NCI-H2107 treated with DMSO at 0.1 percent for 48 hours (cell line): ENCODE measurements around the gene S100P.
"Not testable (repeated sequence)": the region's sequence is repeated elsewhere in the genome, so short reads cannot be mapped to it uniquely, and the experiment has no call there.

Experiments
- DNase-seq: peaks from one replicate; lab custom pipeline; 2025; ENCODE audit not compliant: unreplicated experiment; lab: John Stamatoyannopoulos, UW

Gene S100P

DNA sequence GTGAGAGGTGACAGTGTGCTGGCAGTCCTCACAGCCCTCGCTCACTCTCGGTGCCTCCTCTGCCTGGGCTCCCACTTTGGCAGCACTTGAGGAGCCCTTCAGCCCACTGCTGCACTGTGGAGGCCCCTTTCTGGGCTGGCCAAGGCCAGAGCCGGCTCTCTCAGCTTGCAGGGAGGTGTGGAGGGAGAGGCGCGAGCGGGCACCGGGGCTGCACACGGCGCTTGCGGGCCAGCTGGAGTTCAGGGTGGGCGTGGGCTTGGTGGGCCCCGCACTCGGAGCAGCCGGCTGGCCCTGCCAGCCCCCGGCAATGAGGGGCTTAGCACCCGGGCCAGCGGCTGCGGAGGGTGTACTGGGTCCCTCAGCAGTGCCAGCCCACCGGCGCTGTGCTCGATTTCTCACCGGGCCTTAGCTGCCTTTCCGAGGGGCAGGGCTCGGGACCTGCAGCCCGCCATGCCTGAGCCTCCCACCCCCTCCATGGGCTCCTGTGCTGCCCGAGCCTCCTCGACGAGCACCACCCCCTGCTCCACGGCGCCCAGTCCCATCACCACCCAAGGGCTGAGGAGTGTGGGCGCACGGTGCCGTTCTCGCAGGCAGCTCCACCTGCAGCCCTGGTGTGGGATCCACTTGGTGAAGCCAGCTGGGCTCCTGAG is 21.0 kb upstream of the S100P start:
- not testable (repeated sequence) for DNase-seq

DNA sequence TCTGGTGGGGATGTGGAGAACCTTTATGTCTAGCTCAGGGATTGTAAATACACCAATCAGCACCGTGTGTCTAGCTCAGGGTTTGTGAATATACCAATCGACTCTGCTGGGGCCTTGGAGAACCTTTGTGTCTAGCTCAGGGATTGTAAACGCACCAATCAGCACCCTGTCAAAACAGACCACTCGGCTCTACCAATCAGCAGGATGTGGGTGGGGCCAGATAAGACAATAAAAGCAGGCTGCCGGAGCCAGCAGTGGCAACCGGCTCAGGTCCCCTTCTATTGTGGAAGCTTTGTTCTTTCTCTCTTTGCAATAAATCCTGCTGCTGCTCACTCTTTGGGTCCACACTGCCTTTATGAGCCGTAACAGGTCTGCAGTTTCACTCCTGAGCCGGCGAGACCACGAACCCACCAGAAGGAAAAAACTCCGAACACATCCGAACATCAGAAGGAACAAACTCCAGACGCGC is 20.5 kb upstream of the S100P start:
- DNase-seq, result not testable (repeated sequence)

DNA sequence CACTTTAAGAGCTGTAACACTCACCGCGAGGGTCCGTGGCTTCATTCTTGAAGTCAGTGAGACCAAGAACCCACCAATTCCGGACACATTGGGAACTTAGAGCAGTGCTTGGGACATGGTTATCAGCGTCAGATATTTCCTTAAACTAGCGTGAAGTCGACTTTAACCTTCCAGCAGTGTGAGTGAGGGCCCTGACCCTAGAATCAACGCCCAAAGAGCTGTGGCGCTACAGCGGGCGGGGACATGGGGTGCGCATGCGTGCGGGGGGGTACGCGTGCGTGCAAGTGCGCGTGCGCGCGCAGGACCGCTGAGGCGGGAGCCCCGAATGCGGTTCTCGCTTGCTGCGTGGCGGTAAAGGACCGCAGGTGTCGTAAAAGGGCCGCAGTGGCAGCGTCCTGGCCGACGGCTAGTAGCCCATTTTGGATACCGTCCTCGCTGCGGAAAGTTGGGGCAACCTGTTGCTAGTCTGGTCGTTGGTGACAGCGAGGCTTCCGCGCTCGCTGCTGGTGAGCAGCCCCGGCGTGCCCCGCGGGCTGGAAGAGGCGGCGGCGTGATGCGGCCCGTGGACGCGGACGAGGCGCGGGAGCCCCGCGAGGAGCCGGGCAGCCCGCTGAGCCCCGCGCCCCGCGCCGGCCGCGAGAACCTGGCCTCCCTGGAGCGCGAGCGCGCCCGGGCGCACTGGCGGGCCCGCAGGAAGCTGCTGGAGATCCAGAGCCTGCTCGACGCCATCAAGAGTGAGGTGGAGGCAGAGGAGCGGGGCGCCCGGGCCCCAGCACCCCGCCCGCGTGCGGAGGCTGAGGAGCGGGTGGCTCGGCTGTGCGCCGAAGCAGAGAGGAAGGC is 19.8 kb upstream of the S100P start:
- peak; percentile 55 for DNase-seq

DNA sequence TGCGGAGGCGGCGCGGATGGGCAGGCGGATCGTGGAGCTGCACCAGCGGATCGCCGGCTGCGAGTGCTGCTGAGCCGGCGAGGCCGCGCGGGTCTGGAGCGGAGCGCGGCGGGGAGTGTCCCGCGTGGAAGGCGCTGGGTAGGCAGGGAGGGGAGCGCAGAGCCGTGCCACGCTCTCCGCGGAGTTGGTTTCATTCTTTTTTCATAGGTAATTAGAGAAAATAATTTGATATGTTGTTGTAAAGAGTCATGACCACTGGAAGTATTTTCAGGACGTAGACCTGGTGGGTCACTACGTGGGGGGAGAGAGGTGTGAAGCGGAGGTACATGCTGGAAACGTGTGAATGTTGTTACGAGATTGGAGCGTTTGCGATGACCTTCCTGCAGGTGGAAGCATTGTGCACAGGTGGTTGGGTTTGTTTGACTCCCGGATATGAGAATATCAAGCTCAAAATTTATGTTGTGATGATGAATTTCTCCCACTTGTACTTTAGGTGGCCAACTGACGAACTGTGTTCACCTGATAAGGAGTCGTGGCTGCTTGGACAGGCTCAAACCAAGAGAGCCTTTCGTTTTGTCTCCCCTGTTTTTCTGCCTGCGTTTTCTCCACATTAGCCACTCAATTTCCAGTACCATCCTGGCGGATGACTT is 19.1 kb upstream of the S100P start:
- peak; percentile 40 for DNase-seq

DNA sequence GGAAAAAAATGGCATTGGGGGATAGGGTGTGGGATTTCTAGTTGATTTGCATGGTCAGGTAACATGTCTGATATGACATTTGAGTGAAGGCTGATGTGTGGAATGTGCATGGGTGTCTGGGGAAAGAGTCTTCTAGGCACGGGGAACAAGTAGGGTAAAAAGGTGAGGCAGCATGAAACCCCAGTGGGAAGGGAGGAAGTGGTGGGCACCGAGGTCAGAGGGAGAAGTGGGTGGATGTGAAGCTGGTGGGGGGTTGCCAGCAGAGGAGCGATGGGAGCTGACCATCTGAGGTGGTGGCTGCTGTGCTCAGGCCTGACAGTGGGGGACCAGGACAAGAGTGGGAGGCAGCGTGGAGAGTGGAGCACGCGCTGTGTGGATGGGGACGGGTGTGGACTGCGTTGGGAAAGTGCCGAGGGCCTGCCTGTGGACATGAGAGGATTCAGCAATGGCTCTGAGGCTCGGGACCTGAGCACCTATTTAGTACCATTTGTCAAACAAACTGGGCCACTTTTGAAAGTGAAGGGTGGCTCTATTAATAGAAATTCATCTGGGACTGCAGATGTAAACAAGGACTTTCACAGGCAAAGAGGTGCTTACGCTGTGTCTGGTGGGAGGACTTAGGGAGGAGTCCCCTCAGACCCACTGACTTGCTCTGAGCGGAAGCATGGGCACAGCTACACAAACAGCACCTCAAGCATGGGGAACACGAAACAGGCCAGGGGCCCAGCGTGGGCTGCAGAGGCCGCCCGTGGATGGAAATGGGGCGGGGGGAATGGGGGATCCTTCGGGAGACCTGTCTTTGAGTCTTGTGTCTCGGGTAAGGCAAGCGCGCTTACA is 16.7 kb upstream of the S100P start:
- no peak for DNase-seq

DNA sequence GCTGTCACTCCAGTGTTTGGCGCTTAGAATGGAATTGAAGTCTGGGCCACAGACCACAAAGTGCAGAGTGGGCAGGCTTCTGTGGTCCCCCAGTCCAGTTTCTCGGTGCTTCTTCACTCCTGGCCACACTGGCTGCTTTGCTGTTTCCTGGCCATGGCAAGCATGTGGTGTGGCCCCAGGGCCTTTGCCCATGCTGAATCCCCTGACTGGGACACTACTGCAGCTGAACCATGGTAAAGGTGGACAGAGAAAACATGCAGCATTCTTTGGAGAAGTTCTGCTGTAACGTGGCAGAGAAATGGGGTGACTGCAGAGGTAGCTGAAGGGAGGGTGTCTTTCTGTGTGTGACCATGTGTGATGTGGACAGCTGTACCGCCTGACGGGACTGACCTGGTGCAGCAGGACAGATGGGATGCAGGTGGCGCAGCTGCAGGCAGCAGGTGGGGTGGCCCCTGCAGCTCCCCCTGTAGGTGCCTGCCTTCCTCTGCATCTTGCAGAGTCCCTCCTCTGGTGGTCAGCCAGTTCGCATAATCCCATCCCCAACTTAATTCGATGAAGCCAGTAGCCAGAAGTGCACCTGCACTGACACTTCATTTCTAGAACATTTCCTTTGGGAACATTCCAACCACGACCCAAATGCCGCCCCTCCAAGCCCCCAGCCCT is 13.2 kb upstream of the S100P start:
- DNase-seq, result no peak

DNA sequence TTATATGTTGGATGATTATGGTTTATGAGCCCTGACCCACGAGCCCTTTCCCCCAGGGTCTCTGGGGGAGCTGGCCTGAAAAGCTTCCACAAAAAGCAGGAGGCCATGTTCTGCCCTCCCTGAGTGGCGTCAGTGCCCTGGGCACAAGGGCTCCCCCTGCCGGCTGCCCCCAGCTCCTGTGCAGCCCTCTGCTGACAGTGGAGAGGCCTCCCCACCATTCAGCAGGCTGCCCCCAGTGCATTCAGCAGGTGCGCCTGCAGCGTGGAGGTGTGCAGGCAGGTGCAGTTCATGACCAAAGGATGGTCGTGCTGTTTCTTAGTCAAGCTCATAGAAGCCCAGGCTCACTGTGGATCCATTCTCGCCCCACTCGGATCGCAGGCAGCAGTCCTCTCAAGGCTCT is 12.5 kb upstream of the S100P start:
- no peak for DNase-seq

DNA sequence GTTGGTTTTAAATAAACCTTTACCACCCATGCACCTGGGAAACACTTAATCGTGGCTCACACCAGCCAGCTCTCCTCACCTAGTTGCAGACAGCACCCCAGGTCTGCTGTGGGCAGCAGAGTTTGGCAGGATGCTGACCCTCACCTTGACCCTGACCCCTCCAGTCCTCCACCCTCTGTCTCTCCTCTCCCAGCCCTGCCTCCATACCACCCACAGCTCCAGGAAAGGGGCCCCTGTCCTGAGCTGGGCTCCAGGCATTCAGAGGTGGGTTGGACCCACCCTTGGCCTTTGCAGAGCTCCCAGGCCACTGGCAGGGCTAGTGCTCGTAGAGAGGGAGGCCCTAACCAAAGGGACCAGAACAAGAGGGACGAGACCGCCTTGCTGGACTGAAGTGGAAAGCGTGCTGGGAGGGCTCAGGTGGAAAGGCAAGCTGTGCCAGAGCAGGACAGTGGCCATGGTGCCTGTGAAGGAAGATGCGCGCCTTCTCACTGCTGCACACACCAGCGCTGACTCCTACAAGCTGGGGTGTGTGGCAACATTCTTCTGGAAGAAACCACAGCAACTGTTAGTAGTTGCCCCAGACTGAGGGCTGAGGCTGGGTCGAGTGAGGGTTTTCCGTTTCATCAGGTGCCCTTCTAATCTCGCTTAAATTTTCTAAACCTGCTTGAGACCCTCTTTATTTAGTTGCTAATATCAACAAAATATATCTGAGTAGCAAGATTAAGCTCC is 10.7 kb upstream of the S100P start:
- DNase-seq, result no peak

DNA sequence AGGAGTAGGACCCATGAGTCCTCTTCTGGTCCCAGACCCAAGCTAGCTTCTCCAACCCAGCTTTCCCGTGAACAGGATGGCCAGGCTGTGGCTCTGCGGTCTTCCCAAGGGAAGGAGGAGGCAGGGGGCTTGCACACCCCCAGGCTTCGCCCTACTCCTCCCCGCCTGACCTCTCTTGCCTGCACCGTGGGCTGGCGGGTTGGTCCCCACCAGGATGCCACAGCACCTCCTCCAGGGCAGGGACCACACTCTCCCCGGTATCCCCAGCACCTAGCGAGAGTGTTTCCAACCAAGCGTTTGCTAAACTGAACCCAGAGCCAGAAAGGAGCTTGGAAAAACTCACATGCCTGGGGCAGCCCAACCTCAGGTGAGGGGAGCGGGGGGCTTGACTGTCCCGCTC is 9.0 kb upstream of the S100P start:
- DNase-seq, result no peak

DNA sequence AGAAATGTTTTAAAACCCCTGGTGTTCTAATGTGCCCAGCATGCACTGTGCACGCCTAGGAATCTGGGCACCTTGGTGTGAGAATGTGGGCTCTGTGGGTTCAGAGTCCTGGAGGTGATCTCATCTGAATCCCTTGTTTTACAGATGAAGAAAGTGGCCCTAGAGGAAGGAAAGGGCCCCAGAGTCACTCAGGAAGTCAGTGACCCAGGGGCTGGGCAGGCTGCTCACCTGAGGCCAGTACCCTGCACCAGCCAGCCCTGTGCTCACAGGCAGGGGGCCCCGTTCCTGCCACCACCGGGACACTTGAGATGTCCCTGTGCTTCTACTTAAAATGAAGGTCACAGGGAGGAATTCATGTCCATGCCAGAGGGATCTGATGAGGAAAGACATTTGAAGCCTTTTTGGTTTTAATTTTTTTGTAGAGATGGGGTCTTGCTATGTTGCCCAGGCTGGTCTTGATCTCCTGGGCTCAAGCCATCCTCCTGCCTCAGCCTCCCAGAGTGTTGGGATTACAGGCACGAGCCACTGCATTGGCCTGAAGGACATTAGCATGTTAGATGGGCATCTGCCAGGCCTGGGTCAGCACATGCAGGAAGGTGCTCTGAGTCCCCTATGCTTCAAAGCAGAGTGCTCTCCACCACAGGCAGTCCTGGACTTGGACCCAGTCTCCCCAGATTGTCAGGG is 7.4 kb upstream of the S100P start:
- no peak for DNase-seq

DNA sequence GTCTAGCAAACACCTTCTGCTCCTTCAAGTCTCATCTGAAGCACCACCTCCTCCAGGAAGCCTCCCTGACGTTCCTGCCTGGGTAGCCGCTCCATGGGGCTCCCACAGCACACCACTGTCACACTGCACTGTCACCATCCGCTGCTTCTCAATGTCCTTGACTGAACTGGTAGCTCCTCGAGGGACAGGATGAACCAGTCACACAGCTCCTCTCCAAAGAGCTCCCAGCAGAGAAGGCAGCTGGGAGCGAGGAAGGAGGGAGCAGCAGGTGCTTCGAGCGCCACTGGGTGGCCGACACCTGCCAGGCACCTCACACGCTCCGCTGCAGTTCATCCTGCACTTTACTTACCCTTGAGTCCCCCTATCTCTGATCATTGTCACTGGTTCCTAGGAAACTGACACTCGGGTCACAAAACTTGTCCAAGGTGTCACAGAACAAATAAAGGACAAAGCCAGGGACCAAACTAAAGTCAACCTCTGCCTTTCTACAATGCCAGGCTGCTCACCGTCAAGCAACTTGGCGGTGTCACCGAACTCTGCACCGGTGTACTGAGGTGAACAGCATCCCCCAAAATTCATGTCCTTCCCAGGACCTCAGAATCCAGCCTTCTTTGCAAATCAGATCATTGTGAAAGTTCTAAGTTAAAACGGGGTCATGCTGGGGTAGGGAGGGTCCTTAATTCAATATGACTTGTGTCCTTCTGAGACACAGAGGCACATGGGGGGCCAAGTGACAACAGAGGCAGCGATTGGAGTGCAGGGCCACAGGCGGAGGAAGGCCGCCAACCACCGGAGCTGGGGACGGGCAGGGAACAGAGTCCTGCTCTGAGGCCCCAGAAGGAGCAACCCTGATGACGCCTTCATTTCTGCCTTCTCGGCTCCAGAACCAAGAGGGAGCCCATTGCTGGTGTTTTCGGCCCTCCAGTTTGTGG is 5.5 kb upstream of the S100P start:
- no peak for DNase-seq

DNA sequence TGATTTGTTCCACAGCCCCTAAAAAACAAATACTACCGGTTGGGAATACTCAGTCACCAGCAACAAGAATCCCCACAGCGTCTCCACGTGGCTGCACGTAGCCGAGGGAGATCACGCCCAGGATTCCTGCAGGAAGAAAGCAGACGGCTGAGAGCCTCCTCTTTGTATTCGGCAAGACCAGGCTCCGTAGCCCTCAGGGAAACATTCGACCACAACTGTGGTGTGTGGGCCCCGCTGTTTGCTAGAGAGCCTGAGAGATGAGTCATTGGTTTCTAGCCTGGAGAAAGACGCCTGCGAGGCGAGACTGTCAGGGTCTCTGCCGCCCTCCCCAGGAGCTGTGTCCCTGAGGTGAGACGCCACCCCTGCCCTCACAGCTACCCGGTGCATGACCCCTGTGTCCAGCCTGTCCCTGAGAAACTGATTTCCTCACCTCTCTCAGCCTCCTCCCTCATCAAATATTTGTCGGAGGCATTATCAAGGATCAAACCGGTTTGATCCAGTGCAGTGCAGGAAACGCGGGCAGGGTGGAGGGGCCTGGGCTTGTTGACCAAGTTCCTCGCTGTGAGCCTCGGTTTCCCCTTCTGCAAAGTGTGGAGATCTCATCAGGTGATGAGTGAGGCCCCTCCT is 4.7 kb upstream of the S100P start:
- no peak for DNase-seq

DNA sequence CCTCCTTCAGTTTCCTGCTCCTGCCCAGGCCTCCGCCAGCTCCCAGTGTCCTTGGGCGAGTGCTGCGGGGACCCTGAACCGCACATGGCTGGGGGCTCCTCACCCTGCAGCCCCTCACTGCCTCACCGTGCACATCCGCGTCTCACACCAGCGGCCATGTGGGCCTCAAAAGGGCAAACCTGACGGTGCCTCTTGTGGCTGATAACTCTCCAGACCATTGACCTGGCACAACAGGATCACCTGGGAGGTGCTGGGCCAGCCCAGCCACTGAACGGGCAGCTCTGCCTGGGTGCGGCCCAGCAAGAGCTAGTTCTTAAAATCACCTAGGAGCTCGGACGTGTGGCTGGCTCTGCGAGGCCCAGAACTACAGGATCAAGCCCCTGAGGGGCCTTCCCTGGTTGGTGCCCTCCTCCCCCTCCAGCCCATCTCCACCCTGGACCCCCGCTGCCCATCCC is 4.1 kb upstream of the S100P start:
- DNase-seq, result no peak

DNA sequence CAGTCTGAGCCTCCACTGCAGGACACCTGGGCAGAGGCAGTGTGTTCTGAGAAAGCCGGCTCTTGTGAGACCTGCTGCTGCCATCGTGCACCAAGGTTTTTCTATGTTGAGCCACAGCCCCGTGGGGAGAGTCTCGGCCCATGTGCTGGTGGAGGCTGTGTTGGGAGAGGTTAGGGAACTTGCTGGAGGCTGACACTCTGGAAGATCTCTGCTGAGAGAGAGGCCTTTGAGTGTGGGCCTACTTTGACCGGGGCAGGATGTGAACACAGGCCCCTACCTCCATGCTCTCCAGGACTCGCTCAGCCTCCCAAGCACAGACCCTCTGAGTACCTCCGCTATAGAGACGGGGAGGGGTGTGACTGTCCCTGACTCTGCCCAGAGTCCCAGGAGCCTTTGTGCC is 1.3 kb upstream of the S100P start:
- DNase-seq, result no peak

DNA sequence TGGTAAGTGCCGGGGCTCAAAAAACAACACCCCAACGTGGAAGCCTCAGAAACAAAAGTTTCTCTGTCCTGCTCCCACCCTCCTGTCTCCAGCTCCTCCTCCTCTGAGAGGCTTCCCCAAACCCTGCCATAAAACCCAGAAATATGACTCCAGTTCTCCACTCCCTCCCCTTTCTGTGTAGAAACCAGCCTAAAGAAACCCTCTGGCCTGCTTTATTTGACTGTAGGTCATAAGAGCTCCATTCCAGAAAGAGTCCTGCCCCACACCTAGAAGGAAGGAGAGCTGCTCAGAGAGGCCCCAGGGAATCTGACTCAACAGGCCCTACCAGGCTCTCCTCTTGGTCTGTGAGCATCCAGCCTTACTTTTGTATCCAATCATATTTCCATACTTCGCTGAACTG is 872 bp upstream of the S100P start:
- no peak for DNase-seq

DNA sequence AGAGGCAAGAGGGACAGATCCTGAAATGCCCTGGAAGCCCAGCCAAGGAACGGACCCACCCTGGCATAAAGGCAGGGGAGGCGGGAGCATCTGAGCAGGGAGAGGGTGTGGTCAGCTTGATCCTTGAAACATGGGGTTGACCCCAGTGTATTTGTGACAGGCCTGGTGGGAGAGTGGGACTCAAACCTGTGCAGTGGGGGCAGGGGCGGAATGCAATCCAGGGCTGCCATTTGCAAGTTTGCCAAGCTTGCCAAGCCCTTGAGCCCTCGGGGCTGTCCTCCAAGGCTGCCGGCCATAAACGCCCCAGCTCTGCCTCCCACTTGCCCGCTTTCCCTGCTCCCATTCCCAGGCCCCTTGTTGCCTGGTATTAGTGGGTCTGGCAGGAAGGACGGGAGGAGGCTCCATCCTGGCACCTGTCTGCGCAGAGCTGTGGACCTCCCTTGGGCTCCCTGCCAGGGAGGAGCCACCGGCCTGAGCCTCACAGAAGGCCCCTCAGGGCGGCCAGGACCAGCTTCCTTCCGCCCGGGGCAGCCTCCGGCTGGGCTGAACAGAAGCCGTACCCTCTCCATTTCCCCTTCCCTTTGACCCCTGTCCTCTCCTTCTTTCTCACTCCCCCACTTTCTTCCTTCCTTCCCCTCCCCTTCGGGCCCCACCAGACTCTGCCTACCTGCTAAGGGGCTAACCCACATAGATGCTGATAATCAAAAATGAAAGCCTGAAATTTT is 661 bp downstream of the S100P start:
- no peak for DNase-seq
